IMR-90 (cell line): ENCODE data around the gene PTK7. TPM values are rescaled to one million over a fixed set of nuclear protein-coding genes. Genes with fewer than 3 reads are reported as not detected.

Experiments
- ATAC-seq: fragments of 200-7000 bp; cut with Tn5 transposase; 2 replicates; pipeline ENCODE4 v1.9.1; 2020; ENCODE audit warnings: low read depth, mild to moderate bottlenecking, moderate library complexity
- BruUV-seq: library from RNA; stranded (reverse); fragments of 400-500 nt; replicated peaks from 2 replicates; lab custom pipeline; 2021; lab: Mats Ljungman, UMichigan
- CTCF ChIA-PET: fragments of 300-600 bp; formaldehyde crosslinking; extraction: SDS; loops from one replicate; lab custom pipeline; 2021; ENCODE audit warnings: antibody characterized with exemption; lab: Yijun Ruan, JAX
- POLR2A ChIA-PET: fragments of 300-600 bp; sonication (Branson Sonifier 250); formaldehyde crosslinking; loops from one replicate; lab custom pipeline; 2022; ENCODE audit warnings: antibody characterized with exemption; ENCODE audit not compliant: unreplicated experiment; lab: Charles Lee
- DNase-seq: peaks from one replicate; pipeline ENCODE4 v3.0.0; 2013
- H2AFZ ChIP-seq: replicated peaks from 2 replicates; pipeline ENCODE3; 2013; ENCODE audit warnings: low read length, mild to moderate bottlenecking; ENCODE audit not compliant: poor library complexity
- H2AK5ac ChIP-seq: 2 replicates; pipeline ENCODE4 v1.6.1; 2013; ENCODE audit warnings: low read depth, low read length, inconsistent platforms
- H2AK9ac ChIP-seq: replicated peaks from 2 replicates; pipeline ENCODE3; 2013; ENCODE audit warnings: mild to moderate bottlenecking, low read depth, low read length, moderate library complexity; ENCODE audit not compliant: poor library complexity
- H2BK120ac ChIP-seq: 2 replicates; pipeline ENCODE4 v1.6.1; 2013; ENCODE audit warnings: low read depth, low read length, inconsistent platforms
- H2BK15ac ChIP-seq: 3 replicates; pipeline ENCODE4 v1.6.1; 2013; ENCODE audit warnings: low read depth, low read length, inconsistent platforms
- H2BK20ac ChIP-seq: 2 replicates; pipeline ENCODE4 v1.6.1; 2013; ENCODE audit warnings: low read depth, mild to moderate bottlenecking, inconsistent platforms, low read length, moderate library complexity
- H2BK5ac ChIP-seq: 2 replicates; pipeline ENCODE4 v1.6.1; 2013; ENCODE audit warnings: mild to moderate bottlenecking, low read depth, low read length, inconsistent platforms; ENCODE audit not compliant: poor library complexity, severe bottlenecking
- H3K14ac ChIP-seq: replicated peaks from 2 replicates; pipeline ENCODE4 v1.6.1; 2013; ENCODE audit warnings: low read depth, low read length, inconsistent platforms
- H3K18ac ChIP-seq: 2 replicates; pipeline ENCODE4 v1.6.1; 2013; ENCODE audit warnings: low read depth, low read length, control low read depth
- H3K23ac ChIP-seq: 2 replicates; pipeline ENCODE4 v1.6.1; 2013; ENCODE audit warnings: low read depth, low read length, inconsistent platforms
- H3K27ac ChIP-seq: 2 replicates; pipeline ENCODE4 v1.5.1; 2013; ENCODE audit warnings: mild to moderate bottlenecking, control low read depth, low read length; ENCODE audit not compliant: insufficient read depth
- H3K27me3 ChIP-seq: 2 replicates; pipeline ENCODE4 v1.6.1; 2013; ENCODE audit warnings: low read length; ENCODE audit not compliant: control insufficient read depth, insufficient read depth
- H3K36me3 ChIP-seq: 2 replicates; pipeline ENCODE4 v1.6.1; 2013; ENCODE audit warnings: low read length, mixed read lengths; ENCODE audit not compliant: control insufficient read depth, insufficient read depth
- H3K4ac ChIP-seq: 2 replicates; pipeline ENCODE4 v1.6.1; 2013; ENCODE audit warnings: low read depth, low read length, inconsistent platforms
- H3K4me1 ChIP-seq: 2 replicates; pipeline ENCODE4 v1.6.1; 2013; ENCODE audit warnings: low read length, mixed read lengths; ENCODE audit not compliant: control insufficient read depth, insufficient read depth
- H3K4me2 ChIP-seq: 2 replicates; pipeline ENCODE4 v1.6.1; 2013; ENCODE audit warnings: low read depth, mild to moderate bottlenecking, control low read depth, low read length, moderate library complexity
- H3K4me3 ChIP-seq: 2 replicates; pipeline ENCODE4 v1.5.1; 2013; ENCODE audit warnings: low read depth, mild to moderate bottlenecking, control low read depth, low read length, moderate library complexity; ENCODE audit not compliant: insufficient read depth
- H3K56ac ChIP-seq: 2 replicates; pipeline ENCODE4 v1.6.1; 2013; ENCODE audit warnings: low read length, inconsistent platforms; ENCODE audit not compliant: insufficient read depth; ENCODE audit errors: extremely low read depth
- H3K79me1 ChIP-seq, 2 experiments: 2 replicates each; pipeline ENCODE4 v1.6.1; 2013; ENCODE audit warnings: low read length in 2 of 2, inconsistent platforms in 1 of 2, low read depth in 1 of 2
- H3K9ac ChIP-seq: 2 replicates; pipeline ENCODE4 v1.6.1; 2013; ENCODE audit warnings: low read depth, low read length, control low read depth
- H3K9me1 ChIP-seq: 2 replicates; pipeline ENCODE4 v1.6.1; 2013; ENCODE audit warnings: low read length, inconsistent platforms; ENCODE audit not compliant: insufficient read depth
- H3K9me3 ChIP-seq: 2 replicates; pipeline ENCODE4 v1.6.1; 2013; ENCODE audit warnings: low read length; ENCODE audit not compliant: control insufficient read depth, insufficient read depth
- H4K20me1 ChIP-seq: 2 replicates; pipeline ENCODE4 v1.6.1; 2013; ENCODE audit warnings: low read length, inconsistent platforms; ENCODE audit not compliant: insufficient read depth
- H4K5ac ChIP-seq: 2 replicates; pipeline ENCODE4 v1.6.1; 2013; ENCODE audit warnings: mild to moderate bottlenecking, low read depth, low read length, control low read depth
- H4K8ac ChIP-seq, 2 experiments: 2 replicates each; pipeline ENCODE4 v1.6.1; 2013; ENCODE audit warnings: low read depth in 2 of 2, low read length in 2 of 2, control low read depth in 1 of 2, inconsistent platforms in 1 of 2
- H4K91ac ChIP-seq: 2 replicates; pipeline ENCODE4 v1.6.1; 2013; ENCODE audit warnings: low read depth, low read length, inconsistent platforms; ENCODE audit not compliant: insufficient read depth
- BHLHE40 ChIP-seq: fragments of 150-350 bp; IDR thresholded peaks from 2 replicates; pipeline ENCODE4 v1.6.1; 2016; ENCODE audit warnings: mild to moderate bottlenecking, low read depth, low read length
- CEBPB ChIP-seq: IDR thresholded peaks from 2 replicates; pipeline ENCODE4 v1.6.1; 2012; ENCODE audit warnings: low read depth, low read length, improper control_type of control experiment
- CHD1 ChIP-seq: IDR thresholded peaks from 2 replicates; pipeline ENCODE4 v1.6.1; 2012; ENCODE audit warnings: low read depth, low read length, improper control_type of control experiment
- FOS ChIP-seq: fragments of 150-350 bp; IDR thresholded peaks from 2 replicates; pipeline ENCODE4 v1.6.1; 2016; ENCODE audit warnings: low read depth, low read length
- MAFK ChIP-seq: IDR thresholded peaks from 2 replicates; pipeline ENCODE4 v1.6.1; 2012; ENCODE audit warnings: low read depth, low read length, improper control_type of control experiment
- MAZ ChIP-seq: IDR thresholded peaks from 2 replicates; pipeline ENCODE4 v1.6.1; 2012; ENCODE audit warnings: low read depth, mild to moderate bottlenecking, low read length, improper control_type of control experiment, moderate library complexity, borderline replicate concordance
- MXI1 ChIP-seq: IDR thresholded peaks from 2 replicates; pipeline ENCODE4 v1.6.1; 2012; ENCODE audit warnings: low read depth, mild to moderate bottlenecking, low read length, moderate library complexity, borderline replicate concordance
- NFE2L2 ChIP-seq: fragments of 150-350 bp; IDR thresholded peaks from 2 replicates; pipeline ENCODE4 v1.6.1; 2016; ENCODE audit warnings: low read depth, mild to moderate bottlenecking, low read length
- POLR2A ChIP-seq: IDR thresholded peaks from 2 replicates; pipeline ENCODE4 v1.6.1; 2012; ENCODE audit warnings: mild to moderate bottlenecking, low read depth, low read length
- RAD21 ChIP-seq: IDR thresholded peaks from 2 replicates; pipeline ENCODE4 v1.6.1; 2012; ENCODE audit warnings: low read length, improper control_type of control experiment
- RCOR1 ChIP-seq: IDR thresholded peaks from 2 replicates; pipeline ENCODE4 v1.6.1; 2012; ENCODE audit warnings: mild to moderate bottlenecking, low read length, improper control_type of control experiment; ENCODE audit not compliant: insufficient replicate concordance
- RFX5 ChIP-seq: IDR thresholded peaks from 2 replicates; pipeline ENCODE4 v1.8.0; 2012; ENCODE audit warnings: low read depth, mild to moderate bottlenecking, low read length, moderate library complexity
- SMC3 ChIP-seq: fragments of 150-350 bp; IDR thresholded peaks from 2 replicates; pipeline ENCODE4 v1.6.1; 2016; ENCODE audit warnings: low read depth, mild to moderate bottlenecking, antibody characterized with exemption, low read length, moderate library complexity
- WGBS, 2 experiments: methylation state at CpG; one replicate each; pipeline versions ENCODE4 v1.1.5 to v1.1.7; 2013; ENCODE audit warnings: missing lambda C conversion rate in 2 of 2; ENCODE audit not compliant: insufficient read length in 1 of 2; ENCODE audit errors: extremely low coverage in 2 of 2; 5-methylcytosine and 5-hydroxymethylcytosine counted together
- dilution Hi-C: fragments of 300-500 bp; cut with HindIII; formaldehyde crosslinking; loops from one replicate; pipeline ENCODE4 v1.14.3; 2018; ENCODE audit warnings: low sequenced_read_pairs; ENCODE audit not compliant: unreplicated experiment
- in situ Hi-C: fragments of 300-500 bp; cut with MboI; formaldehyde crosslinking; loops from 3 replicates; pipeline ENCODE4 v1.14.3; 2019; ENCODE audit warnings: low sequenced_read_pairs, inconsistent platforms, mixed read lengths
- intact Hi-C: fragments of 100-400 bp; cut with micrococcal nuclease; formaldehyde crosslinking; loops from 2 replicates; pipeline ENCODE4 v1.10.0; 2022
- polyA plus RNA-seq, 3 experiments: library from polyadenylated mRNA; depleted of rRNA; stranded (reverse); fragments of >200 nt; gene quantifications; 2 replicates each; pipeline ENCODE4 v1.2.3, GENCODE V29; 2012; ENCODE audit warnings: low replicate concordance in 1 of 3
- total RNA-seq: library from RNA; depleted of rRNA; stranded (reverse); fragments of >200 nt; gene quantifications from 2 replicates; pipeline ENCODE4 v1.2.3, GENCODE V29; 2012
- TF ChIP-seq, protein P1 (sequence below): conservative IDR thresholded peaks from 2 replicates; pipeline ENCODE4 v1.5.1; 2012; ENCODE audit warnings: mild to moderate bottlenecking, low read depth, low read length, improper control_type of control experiment
- TF ChIP-seq, protein P2 (sequence below): fragments of 150-350 bp; IDR thresholded peaks from 2 replicates; pipeline ENCODE4 v1.6.1; 2017; ENCODE audit warnings: mild to moderate bottlenecking, antibody characterized with exemption, low read length, low read depth
- TF ChIP-seq, protein P3 (sequence below): fragments of 150-350 bp; IDR thresholded peaks from 2 replicates; pipeline ENCODE4 v1.6.1; 2016; ENCODE audit warnings: low read depth, mild to moderate bottlenecking, low read length, moderate library complexity, borderline replicate concordance

Gene PTK7
- total and polyA plus RNA-seq, 2 of the 4 experiments (the other 2 are of a cell fraction), result 47.1 to 142 TPM

- H4K8ac ChIP-seq, result peak overlapping the region; percentile 88 to 97
- ChIA-PET CTCF (interaction anchor here (0.8 kb wide), 1 partner anchor 10 kb away, joined by 6 read pairs; no protein-coding TSS in a partner anchor), POLR2A (interaction anchor here (1.2 kb wide), 1 partner anchor 10 kb away, joined by 6 read pairs; no protein-coding TSS in a partner anchor)
- no peaks in the 10 kb centered on the region; the same call in 1 of the 2 replicates for H3K9me1 ChIP-seq
- no peaks in the 10 kb centered on the region for H3K27me3 ChIP-seq
- peak overlapping the region; percentile 91 for H3K4ac ChIP-seq
- dilution Hi-C loops (no loop called here), in situ Hi-C loops (no loop called here), intact Hi-C loops (no loop called here)
- H2BK20ac ChIP-seq, result no peak overlapping the region
- H3K9ac ChIP-seq, result peak overlapping the region; percentile 88
- ATAC-seq (no peak), DNase-seq (no peak)
- H3K4me3 ChIP-seq, result peak overlapping the region; percentile 90
- peak overlapping the region; percentile 32; the same call in 1 of the 2 replicates for H2BK120ac ChIP-seq
- peaks cover 2% of the 10 kb centered on the region for H3K4me1 ChIP-seq
- H3K27ac ChIP-seq, result peak overlapping the region; percentile 79
- TF ChIP-seq, protein P1, sequence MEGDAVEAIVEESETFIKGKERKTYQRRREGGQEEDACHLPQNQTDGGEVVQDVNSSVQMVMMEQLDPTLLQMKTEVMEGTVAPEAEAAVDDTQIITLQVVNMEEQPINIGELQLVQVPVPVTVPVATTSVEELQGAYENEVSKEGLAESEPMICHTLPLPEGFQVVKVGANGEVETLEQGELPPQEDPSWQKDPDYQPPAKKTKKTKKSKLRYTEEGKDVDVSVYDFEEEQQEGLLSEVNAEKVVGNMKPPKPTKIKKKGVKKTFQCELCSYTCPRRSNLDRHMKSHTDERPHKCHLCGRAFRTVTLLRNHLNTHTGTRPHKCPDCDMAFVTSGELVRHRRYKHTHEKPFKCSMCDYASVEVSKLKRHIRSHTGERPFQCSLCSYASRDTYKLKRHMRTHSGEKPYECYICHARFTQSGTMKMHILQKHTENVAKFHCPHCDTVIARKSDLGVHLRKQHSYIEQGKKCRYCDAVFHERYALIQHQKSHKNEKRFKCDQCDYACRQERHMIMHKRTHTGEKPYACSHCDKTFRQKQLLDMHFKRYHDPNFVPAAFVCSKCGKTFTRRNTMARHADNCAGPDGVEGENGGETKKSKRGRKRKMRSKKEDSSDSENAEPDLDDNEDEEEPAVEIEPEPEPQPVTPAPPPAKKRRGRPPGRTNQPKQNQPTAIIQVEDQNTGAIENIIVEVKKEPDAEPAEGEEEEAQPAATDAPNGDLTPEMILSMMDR, result no peak
- TF ChIP-seq BHLHE40, result no peak
- TF ChIP-seq RFX5, result no peak
- no peak for TF ChIP-seq MAFK
- no peak for TF ChIP-seq CHD1
- TF ChIP-seq RAD21, result no peak
- no peak for TF ChIP-seq POLR2A
- TF ChIP-seq, protein P2, sequence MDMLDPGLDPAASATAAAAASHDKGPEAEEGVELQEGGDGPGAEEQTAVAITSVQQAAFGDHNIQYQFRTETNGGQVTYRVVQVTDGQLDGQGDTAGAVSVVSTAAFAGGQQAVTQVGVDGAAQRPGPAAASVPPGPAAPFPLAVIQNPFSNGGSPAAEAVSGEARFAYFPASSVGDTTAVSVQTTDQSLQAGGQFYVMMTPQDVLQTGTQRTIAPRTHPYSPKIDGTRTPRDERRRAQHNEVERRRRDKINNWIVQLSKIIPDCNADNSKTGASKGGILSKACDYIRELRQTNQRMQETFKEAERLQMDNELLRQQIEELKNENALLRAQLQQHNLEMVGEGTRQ, result no peak
- no peak for TF ChIP-seq MAZ
- TF ChIP-seq MXI1, result no peak
- no peak for TF ChIP-seq SMC3
- no peak for TF ChIP-seq CEBPB
- TF ChIP-seq RCOR1, result no peak
- TF ChIP-seq, protein P3, sequence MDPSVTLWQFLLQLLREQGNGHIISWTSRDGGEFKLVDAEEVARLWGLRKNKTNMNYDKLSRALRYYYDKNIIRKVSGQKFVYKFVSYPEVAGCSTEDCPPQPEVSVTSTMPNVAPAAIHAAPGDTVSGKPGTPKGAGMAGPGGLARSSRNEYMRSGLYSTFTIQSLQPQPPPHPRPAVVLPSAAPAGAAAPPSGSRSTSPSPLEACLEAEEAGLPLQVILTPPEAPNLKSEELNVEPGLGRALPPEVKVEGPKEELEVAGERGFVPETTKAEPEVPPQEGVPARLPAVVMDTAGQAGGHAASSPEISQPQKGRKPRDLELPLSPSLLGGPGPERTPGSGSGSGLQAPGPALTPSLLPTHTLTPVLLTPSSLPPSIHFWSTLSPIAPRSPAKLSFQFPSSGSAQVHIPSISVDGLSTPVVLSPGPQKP, result no peak
- TF ChIP-seq NFE2L2, result no peak
- no peak for TF ChIP-seq FOS
- peaks cover 12 to 53% of the 10 kb centered on the region in 2 experiments for H3K79me1 ChIP-seq
- BruUV-seq, result no TSS peak
- H3K56ac ChIP-seq, result 0 out of 2 replicates have a peak overlapping the region, but pooled peaks have one; percentile 22
- H2AK9ac ChIP-seq, result peak overlapping the region; percentile 42
- no peak overlapping the region for H2BK15ac ChIP-seq
- peak overlapping the region; percentile 98 for H3K4me2 ChIP-seq
- H4K91ac ChIP-seq, result peak overlapping the region; percentile 57; the same call in 1 of the 2 replicates
- peaks cover 1% of the 10 kb centered on the region; the same call in 1 of the 2 replicates for H4K20me1 ChIP-seq
- peak overlapping the region; percentile 89 for H3K23ac ChIP-seq
- peak overlapping the region; percentile 90 for H2AFZ ChIP-seq
- H2BK5ac ChIP-seq, result peak overlapping the region; percentile 78
- no peaks in the 10 kb centered on the region for H3K9me3 ChIP-seq
- H4K5ac ChIP-seq, result peak overlapping the region; percentile 98
- 100% methylated on average over 2 of the region's 9 CpGs; no CpG with 5 or more reads in 1 of the 2 experiments for WGBS, 2 experiments
- H2AK5ac ChIP-seq, result peak overlapping the region; percentile 89
- H3K18ac ChIP-seq, result peak overlapping the region; percentile 54; the same call in 1 of the 2 replicates
- peaks cover 45% of the 10 kb centered on the region for H3K36me3 ChIP-seq
- H3K14ac ChIP-seq, result peak overlapping the region; percentile 89
Measured at GRCh38 chr6:43181621-43181941, 105.5 kb downstream of the PTK7 start.
